Effector memory CD8-positive, alpha-beta T cell (primary cell): Measurements from ENCODE around the gene LGI1.

ENCODE experiments used
- ATAC-seq: fragments of 150-1000 bp; cut with Tn5 transposase; replicated peaks from 2 replicates; pipeline ENCODE4 v1.10.0; 2021; ENCODE audit warnings: mild to moderate bottlenecking, moderate library complexity
- DNase-seq, 3 experiments: peaks; one replicate each; pipeline ENCODE4 v3.0.0; 2021
- H3K27ac Mint-ChIP-seq, 2 donors: one replicate each; pipeline ENCODE4 v1.8.0; 2022; ENCODE audit warnings: mild to moderate bottlenecking in 2 of 2, mixed read lengths in 2 of 2, moderate library complexity in 2 of 2
- H3K27me3 Mint-ChIP-seq, 2 donors: one replicate each; pipeline ENCODE4 v1.8.0; 2022; ENCODE audit warnings: mixed read lengths in 2 of 2
- H3K36me3 Mint-ChIP-seq: one replicate; pipeline ENCODE4 v1.8.0; 2022; ENCODE audit warnings: mild to moderate bottlenecking, moderate library complexity, mixed read lengths; ENCODE audit not compliant: insufficient read depth
- H3K4me1 Mint-ChIP-seq, 2 donors: one replicate each; pipeline ENCODE4 v1.8.0; 2022; ENCODE audit warnings: low read depth in 2 of 2, mixed read lengths in 2 of 2
- H3K4me3 Mint-ChIP-seq, 2 donors: one replicate each; pipeline ENCODE4 v1.8.0; 2022; ENCODE audit warnings: mild to moderate bottlenecking in 2 of 2, mixed read lengths in 2 of 2, moderate library complexity in 2 of 2
- H3K9me3 Mint-ChIP-seq, 2 donors: one replicate each; pipeline ENCODE4 v1.8.0; 2022; ENCODE audit warnings: mixed read lengths in 2 of 2

The LGI1 gene

DNA sequence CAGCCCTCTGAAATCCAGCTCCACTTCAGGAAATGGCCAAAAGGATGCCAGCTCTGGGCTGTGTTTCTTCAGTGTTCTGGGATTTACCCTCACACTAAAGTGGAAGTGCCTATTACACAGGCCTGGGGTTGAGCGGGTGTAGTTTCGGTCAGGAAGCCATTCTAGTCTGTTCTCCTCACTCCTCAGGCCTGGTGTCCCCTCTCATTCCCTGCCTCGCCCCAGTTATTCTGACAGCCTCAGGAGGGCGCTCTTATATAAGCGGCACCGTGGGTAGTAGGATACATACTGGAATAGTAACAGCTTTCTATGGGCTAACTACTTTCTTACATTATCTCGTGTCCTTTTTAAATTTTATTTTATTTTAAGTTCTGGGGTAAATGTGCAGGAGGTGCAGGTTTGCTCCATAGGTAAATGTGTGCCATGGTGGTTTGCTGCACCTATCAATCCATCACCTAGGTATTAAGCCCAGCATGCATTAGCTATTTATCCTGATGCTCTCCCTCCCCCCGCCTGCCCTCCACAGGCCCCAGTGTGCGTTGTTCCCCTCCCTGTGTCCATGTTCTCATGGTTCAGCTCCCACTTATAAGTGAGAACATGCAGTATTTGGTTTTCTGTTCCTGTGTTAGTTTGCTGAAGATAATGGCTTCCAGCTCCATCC, 12.2 kb upstream of the LGI1 start:
- H3K36me3 Mint-ChIP-seq: no peaks in the 10 kb centered on the region
- H3K4me1 Mint-ChIP-seq: peaks cover 0 to 2% of the 10 kb centered on the region in 2 donors
- no peak for DNase-seq
- no peaks in the 10 kb centered on the region for H3K9me3 Mint-ChIP-seq
- no peak for ATAC-seq
- no peak overlapping the region for H3K27ac Mint-ChIP-seq
- peaks cover 21 to 27% of the 10 kb centered on the region in 2 donors for H3K27me3 Mint-ChIP-seq
- no peak overlapping the region for H3K4me3 Mint-ChIP-seq

- H3K4me1 Mint-ChIP-seq: peaks cover 0 to 5% of the 10 kb centered on the region in 2 donors
- ATAC-seq: no peak
- DNase-seq: no peak
- no peaks in the 10 kb centered on the region for H3K9me3 Mint-ChIP-seq
- no peak overlapping the region for H3K27ac Mint-ChIP-seq
- H3K27me3 Mint-ChIP-seq: peaks cover 26 to 28% of the 10 kb centered on the region in 2 donors
- H3K36me3 Mint-ChIP-seq: no peaks in the 10 kb centered on the region
- no peak overlapping the region for H3K4me3 Mint-ChIP-seq
Measured at GRCh38 chr10:93746844-93747284, 10.9 kb upstream of the LGI1 start.

- Mint-ChIP-seq H3K4me3 (no peak overlapping the region), H3K4me1 (peaks cover 0 to 8% of the 10 kb centered on the region in 2 donors), H3K9me3 (no peaks in the 10 kb centered on the region), H3K27me3 (peaks cover 22 to 43% of the 10 kb centered on the region in 2 donors), H3K27ac (no peak overlapping the region), H3K36me3 (no peaks in the 10 kb centered on the region)
- ATAC-seq (no peak), DNase-seq (no peak)
Measured at GRCh38 chr10:93749218-93749799, 8.4 kb upstream of the LGI1 start.

GRCh38 chr10:93751124-93751523, 6.6 kb upstream of the LGI1 start:
- Mint-ChIP-seq H3K27me3 (peaks cover 21 to 53% of the 10 kb centered on the region in 2 donors), H3K27ac (no peak overlapping the region), H3K9me3 (no peaks in the 10 kb centered on the region), H3K4me1 (peaks cover 0 to 6% of the 10 kb centered on the region in 2 donors), H3K4me3 (no peak overlapping the region), H3K36me3 (no peaks in the 10 kb centered on the region)
- ATAC-seq: no peak
- no peak for DNase-seq

GRCh38 chr10:93751832-93752231, 5.9 kb upstream of the LGI1 start:
- no peak for DNase-seq
- Mint-ChIP-seq H3K4me3 (peak overlapping the region; percentile 16 to 43), H3K27me3 (peaks cover 28 to 60% of the 10 kb centered on the region in 2 donors), H3K36me3 (no peaks in the 10 kb centered on the region), H3K27ac (no peak overlapping the region), H3K9me3 (no peaks in the 10 kb centered on the region), H3K4me1 (peaks cover 0 to 6% of the 10 kb centered on the region in 2 donors)
- no peak for ATAC-seq

- Mint-ChIP-seq H3K4me1 (peaks cover 1 to 6% of the 10 kb centered on the region in 2 donors), H3K36me3 (no peaks in the 10 kb centered on the region), H3K4me3 (no peak overlapping the region), H3K27ac (no peak overlapping the region), H3K27me3 (peaks cover 34 to 70% of the 10 kb centered on the region in 2 donors), H3K9me3 (no peaks in the 10 kb centered on the region)
- no peak for ATAC-seq
- DNase-seq: no peak
Measured at GRCh38 chr10:93752761-93753160, 5.0 kb upstream of the LGI1 start.

DNA sequence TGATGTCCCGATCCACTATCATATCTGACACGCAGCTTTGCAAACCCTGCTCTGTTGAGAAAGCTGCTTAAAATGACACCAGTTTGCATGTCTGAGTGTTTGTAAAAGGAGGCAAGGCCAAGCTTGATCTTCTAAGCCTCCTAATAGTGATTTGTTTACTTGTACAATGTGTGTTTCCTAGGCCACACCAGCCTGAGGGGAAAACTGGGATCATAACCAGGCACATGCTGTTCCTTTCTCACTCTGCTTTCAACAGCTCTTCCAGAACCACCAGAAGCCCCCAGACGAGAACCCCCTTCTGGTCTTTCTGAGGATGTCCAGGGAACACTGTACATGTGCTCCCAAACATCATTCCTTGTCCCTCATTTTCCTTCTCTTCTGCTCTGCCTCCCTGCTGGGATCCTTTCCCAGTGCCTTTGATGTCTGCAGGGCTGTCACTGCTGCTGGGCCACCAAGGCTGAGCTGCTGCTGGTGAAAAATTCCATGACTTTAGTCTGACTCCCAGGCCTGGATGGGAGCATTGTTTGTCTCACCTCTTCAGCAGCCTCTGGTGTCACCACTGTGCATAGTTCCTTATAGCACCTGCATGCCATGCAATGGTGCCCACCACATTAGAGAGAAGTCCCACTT, 4.0 kb upstream of the LGI1 start:
- H3K27ac Mint-ChIP-seq: no peak overlapping the region
- H3K4me1 Mint-ChIP-seq: peaks cover 5 to 6% of the 10 kb centered on the region in 2 donors
- H3K9me3 Mint-ChIP-seq: no peaks in the 10 kb centered on the region
- DNase-seq: no peak
- H3K36me3 Mint-ChIP-seq: no peaks in the 10 kb centered on the region
- ATAC-seq: no peak
- H3K4me3 Mint-ChIP-seq: no peak overlapping the region
- H3K27me3 Mint-ChIP-seq: peaks cover 43 to 79% of the 10 kb centered on the region in 2 donors

DNA sequence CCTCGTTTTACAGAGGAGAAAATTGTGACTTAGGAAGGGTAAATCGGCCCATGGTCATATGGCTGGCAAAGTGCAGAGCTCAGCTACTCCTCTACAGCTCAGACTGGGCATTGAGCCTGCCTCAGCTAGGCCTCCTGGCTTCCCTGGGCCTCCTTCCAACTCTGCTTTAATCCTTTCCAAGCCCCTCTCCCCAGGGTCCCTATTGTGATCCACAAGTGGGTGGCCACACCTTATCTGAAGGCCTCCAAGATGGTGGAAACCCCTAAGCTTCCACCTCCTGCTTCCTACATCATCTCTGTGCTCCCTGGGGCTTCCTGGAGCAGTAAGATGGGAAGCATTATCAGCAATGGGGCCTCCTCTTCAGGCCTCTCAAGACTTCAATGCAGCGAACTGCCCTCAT, 3.0 kb upstream of the LGI1 start:
- DNase-seq (no peak), ATAC-seq (no peak)
- Mint-ChIP-seq H3K4me3 (no peak overlapping the region), H3K4me1 (peaks cover 5 to 6% of the 10 kb centered on the region in 2 donors), H3K27me3 (peaks cover 51 to 90% of the 10 kb centered on the region in 2 donors), H3K9me3 (no peaks in the 10 kb centered on the region), H3K27ac (no peak overlapping the region), H3K36me3 (no peaks in the 10 kb centered on the region)

GRCh38 chr10:93755443-93756116, 2.2 kb upstream of the LGI1 start:
- Mint-ChIP-seq H3K36me3 (no peaks in the 10 kb centered on the region), H3K27ac (no peak overlapping the region), H3K9me3 (no peaks in the 10 kb centered on the region), H3K4me1 (peaks cover 5 to 6% of the 10 kb centered on the region in 2 donors), H3K4me3 (no peak overlapping the region), H3K27me3 (peaks cover 55 to 93% of the 10 kb centered on the region in 2 donors)
- ATAC-seq (no peak), DNase-seq (no peak)

DNA sequence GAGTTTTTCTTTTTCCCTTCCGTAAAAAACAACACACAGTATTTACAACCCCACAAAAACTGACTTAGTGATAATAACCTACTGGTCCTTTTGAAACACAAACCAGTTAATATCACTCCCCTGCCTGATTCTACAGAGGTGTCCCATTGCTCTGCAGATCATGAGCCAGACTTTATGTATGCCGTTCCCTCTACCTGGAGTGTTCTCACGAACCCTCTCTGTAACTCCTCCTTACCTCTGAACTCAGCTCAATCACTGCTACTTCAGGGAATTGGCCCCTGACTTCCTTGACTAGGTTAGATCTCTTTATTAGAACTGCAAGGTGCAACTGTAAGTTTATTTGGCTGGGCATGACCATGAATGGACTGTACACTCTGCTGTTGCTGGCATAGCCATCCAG, 1.6 kb upstream of the LGI1 start:
- ATAC-seq: no peak
- Mint-ChIP-seq H3K27ac (no peak overlapping the region), H3K4me1 (peaks cover 5 to 6% of the 10 kb centered on the region in 2 donors), H3K4me3 (no peak overlapping the region), H3K27me3 (peaks cover 55 to 93% of the 10 kb centered on the region in 2 donors), H3K36me3 (no peaks in the 10 kb centered on the region), H3K9me3 (no peaks in the 10 kb centered on the region)
- no peak for DNase-seq

GRCh38 chr10:93757136-93757535, 600 bp upstream of the LGI1 start:
- Mint-ChIP-seq H3K9me3 (no peaks in the 10 kb centered on the region), H3K4me1 (peaks cover 2 to 5% of the 10 kb centered on the region in 2 donors), H3K36me3 (no peaks in the 10 kb centered on the region), H3K4me3 (no peak overlapping the region), H3K27ac (no peak overlapping the region), H3K27me3 (peaks cover 56 to 87% of the 10 kb centered on the region in 2 donors)
- ATAC-seq (no peak), DNase-seq (no peak)

DNA sequence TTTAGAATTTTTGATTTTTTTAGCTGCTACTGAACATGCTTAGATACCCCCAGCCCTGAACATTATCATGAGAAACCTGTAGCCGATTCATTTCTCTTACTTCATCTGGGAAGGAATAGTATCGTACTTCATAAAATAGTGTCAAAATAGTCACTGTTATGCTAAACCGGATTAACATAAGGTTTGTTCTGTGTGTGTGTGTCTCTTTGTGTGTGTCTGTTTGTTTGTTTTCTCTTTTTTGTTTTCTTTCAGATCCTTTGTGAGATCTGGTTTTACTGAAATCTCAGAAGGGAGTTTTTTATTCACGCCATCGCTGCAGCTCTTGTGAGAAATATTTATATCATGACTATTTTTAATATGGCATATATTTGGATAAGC, 761 bp downstream of the LGI1 start:
- Mint-ChIP-seq H3K4me3 (no peak overlapping the region), H3K9me3 (no peaks in the 10 kb centered on the region), H3K27ac (no peak overlapping the region), H3K27me3 (peaks cover 67 to 90% of the 10 kb centered on the region in 2 donors), H3K36me3 (no peaks in the 10 kb centered on the region), H3K4me1 (peaks cover 0 to 5% of the 10 kb centered on the region in 2 donors)
- ATAC-seq: no peak
- DNase-seq: no peak

DNA sequence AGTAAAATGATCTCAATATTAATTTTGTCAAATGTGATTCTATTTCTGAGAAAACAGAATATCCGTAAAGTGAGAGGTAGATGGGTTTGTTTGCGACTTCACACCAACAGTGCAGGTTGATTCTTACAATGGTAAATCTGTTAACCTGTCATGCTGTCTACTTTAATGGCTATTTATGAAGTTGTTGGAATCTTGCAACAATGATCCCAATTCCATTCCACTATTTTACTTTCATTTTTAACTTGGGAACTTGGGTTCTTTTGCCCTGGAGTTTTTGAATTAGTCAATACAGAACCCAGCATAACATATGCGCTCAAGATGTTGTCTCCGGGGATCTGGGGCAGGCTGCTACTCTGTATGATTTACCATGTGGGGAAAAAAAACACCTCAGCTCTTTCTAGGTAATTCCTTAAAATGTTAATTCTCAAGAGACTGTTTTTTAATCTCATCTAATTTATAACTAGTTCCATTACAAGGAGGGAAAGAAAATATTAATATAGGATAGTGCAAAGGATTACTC, 1.2 kb downstream of the LGI1 start:
- H3K27me3 Mint-ChIP-seq: peaks cover 69 to 88% of the 10 kb centered on the region in 2 donors

More for the DNA sequence above, 1.2 kb downstream of the LGI1 start:
- Mint-ChIP-seq H3K27ac (no peak overlapping the region), H3K36me3 (no peaks in the 10 kb centered on the region), H3K4me3 (no peak overlapping the region), H3K4me1 (peaks cover 0 to 5% of the 10 kb centered on the region in 2 donors), H3K9me3 (no peaks in the 10 kb centered on the region)
- ATAC-seq: no peak
- DNase-seq: no peak
